DMS153 (cell line): ENCODE results near the gene WWC2.

Experiments used
- DNase-seq: peaks from one replicate; lab custom pipeline; 2025; lab: John Stamatoyannopoulos, UW

The WWC2 gene

GRCh38 chr4:183098723-183099536, at the start of gene WWC2:
Gene WWC2 (plus strand): TSS chr4:183099257. CDS start chr4:183099492, 235 bp downstream.
- no peak for DNase-seq

GRCh38 chr4:183053681-183054080, 45.4 kb upstream of the WWC2 start:
- no peak for DNase-seq

- no peak for DNase-seq
These were observed 41.8 kb upstream of the WWC2 start for GRCh38 chr4:183057255-183057654.

- DNase-seq, result no peak
These were observed 39.3 kb upstream of the WWC2 start for GRCh38 chr4:183059797-183060196.

GRCh38 chr4:183068502-183068901, 30.6 kb upstream of the WWC2 start:
- no peak for DNase-seq

- no peak for DNase-seq
These were observed 27.8 kb upstream of the WWC2 start for GRCh38 chr4:183071222-183071621.

GRCh38 chr4:183072176-183072575, 26.9 kb upstream of the WWC2 start:
- DNase-seq, result no peak

GRCh38 chr4:183073838-183074145, 25.3 kb upstream of the WWC2 start:
- no peak for DNase-seq

GRCh38 chr4:183074288-183074990, 24.6 kb upstream of the WWC2 start:
- no peak for DNase-seq

GRCh38 chr4:183078634-183079033, 20.4 kb upstream of the WWC2 start:
- DNase-seq, result no peak

- DNase-seq, result no peak
These were observed 18.5 kb upstream of the WWC2 start for GRCh38 chr4:183080372-183081115.

- DNase-seq, result no peak
These were observed 18.0 kb upstream of the WWC2 start for GRCh38 chr4:183081116-183081469.

GRCh38 chr4:183082053-183082452, 17.0 kb upstream of the WWC2 start:
- no peak for DNase-seq

- DNase-seq, result no peak
These were observed 4.5 kb upstream of the WWC2 start for GRCh38 chr4:183094393-183095198.

GRCh38 chr4:183095199-183095512, 3.9 kb upstream of the WWC2 start:
- DNase-seq, result no peak

- DNase-seq, result no peak
These were observed 2.6 kb upstream of the WWC2 start for GRCh38 chr4:183096276-183096965.

- no peak for DNase-seq
These were observed 1.6 kb upstream of the WWC2 start for GRCh38 chr4:183097231-183098018.

- no peak for DNase-seq
These were observed 886 bp upstream of the WWC2 start for GRCh38 chr4:183098019-183098722.

GRCh38 chr4:183099537-183100297, 660 bp downstream of the WWC2 start:
- no peak for DNase-seq

GRCh38 chr4:183100298-183100599, 1.2 kb downstream of the WWC2 start:
- DNase-seq, result no peak
